ENCODE results near the gene EQTN. TPM values are rescaled to one million over a fixed set of nuclear protein-coding genes. Genes with fewer than 3 reads are reported as not detected.

EQTN gene
- total and polyA plus RNA-seq, 2 of the 8 experiments (the other 6 are each of a cell fraction or from before 2014, with no cell fraction given), result 0.23 TPM; not detected in 1

DNA sequence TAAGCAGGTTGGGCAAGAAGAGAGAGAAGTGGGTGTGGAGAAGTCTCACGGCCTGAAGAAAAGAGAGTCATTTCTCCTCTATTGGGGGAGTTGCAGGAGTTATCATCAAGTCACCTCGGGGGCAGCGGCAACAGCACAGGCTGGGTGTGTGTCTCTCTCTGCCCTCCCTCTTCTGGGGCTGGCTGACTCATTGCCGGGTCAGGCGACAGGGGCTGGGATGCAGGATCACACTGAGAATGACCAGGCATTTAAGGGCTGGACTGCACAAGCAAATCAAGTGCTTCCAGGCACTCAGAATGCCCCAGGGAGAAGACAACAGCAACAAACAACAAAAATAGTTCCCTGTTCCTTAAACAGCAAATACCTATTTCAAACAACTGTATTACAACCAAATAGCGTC lies 6.3 kb upstream of the EQTN start:
- no peak for DNase-seq (ENCODE audit: low read depth in 1 of 2, low spot score in 2 of 2)

More for the DNA sequence above, 6.3 kb upstream of the EQTN start:
- ChIA-PET CTCF (ENCODE audit: partially characterized antibody) (interaction anchor here (0.5 kb wide), 1 partner anchor 246 kb away, joined by 3 read pairs; no protein-coding TSS in a partner anchor), POLR2A (ENCODE audit: partially characterized antibody) (no interaction called here)
- H2BK5ac ChIP-seq (ENCODE audit: low read depth, low read length), result no peak overlapping the region
- H3K79me2 ChIP-seq (ENCODE audit: control insufficient read depth in 1 of 2, insufficient read depth in 2 of 2, low read length in 2 of 2), result no peaks in the 10 kb centered on the region
- WGBS, 2 experiments (ENCODE audit: extremely low coverage in 1 of 2, insufficient coverage in 1 of 2, insufficient read length in 1 of 2, insufficient replicate concordance in 2 of 2, low coverage in 1 of 2, low lambda C conversion rate in 2 of 2, missing lambda C conversion rate in 1 of 2), result 70% methylated on average over 6 of the region's 6 CpGs; no CpG with 5 or more reads in 1 of the 2 experiments
- H3K9ac ChIP-seq (replicated peaks in 1 of 4; ENCODE audit: extremely low read depth in 1 of 4, low read depth in 3 of 4, low read length in 3 of 4), result no peak overlapping the region
- H3K4me2 ChIP-seq (ENCODE audit: insufficient read depth in 1 of 2, low read depth in 2 of 2, low read length in 2 of 2), result no peak overlapping the region
- H3K4me3 ChIP-seq (ENCODE audit: extremely low read depth in 1 of 4, insufficient read depth in 2 of 4, low read depth in 3 of 4, low read length in 4 of 4), result no peak overlapping the region
- no peak overlapping the region for H4K8ac ChIP-seq (ENCODE audit: extremely low read depth, insufficient read depth, low read length)
- no peak overlapping the region for H4K91ac ChIP-seq (replicated peaks; ENCODE audit: insufficient read length, low read length)
- H3K56ac ChIP-seq (replicated peaks; ENCODE audit: insufficient read length, low read depth, low read length), result no peak overlapping the region
- H3K27me3 ChIP-seq (replicated peaks in 1 of 4; ENCODE audit: control insufficient read depth in 3 of 4, extremely low read depth in 1 of 4, insufficient read depth in 3 of 4, low read length in 3 of 4), result peaks cover 0 to 6% (median 3%) of the 10 kb centered on the region in 4 experiments; a peak in 1 of 7 replicates
- no peak overlapping the region for H2AFZ ChIP-seq (ENCODE audit: low read length)
- H3K4ac ChIP-seq (replicated peaks; ENCODE audit: insufficient read length, low read depth, low read length), result no peak overlapping the region
- no peak overlapping the region for H4K5ac ChIP-seq (ENCODE audit: insufficient read length, low read depth, low read length)
- H3K14ac ChIP-seq (ENCODE audit: insufficient read length), result no peak overlapping the region
- no peak overlapping the region for H2BK120ac ChIP-seq (replicated peaks; ENCODE audit: low read depth, low read length)
- TF ChIP-seq MAFK (IDR thresholded peaks at IDR 0.05; ENCODE audit: low read depth, low read length) (no peak), SIRT6 (IDR thresholded peaks at IDR 0.05; ENCODE audit: low read length) (no peak), HDAC6 (IDR thresholded peaks at IDR 0.05; ENCODE audit: low read depth, low read length) (no peak), BACH1 (IDR thresholded peaks at IDR 0.05; ENCODE audit: low read length) (0 out of 2 replicates have a peak, but pooled peaks have one; percentile 35)
- H2BK20ac ChIP-seq (ENCODE audit: low read length), result no peak overlapping the region
- H3K27ac ChIP-seq (ENCODE audit: low read depth, low read length), result no peak overlapping the region
- H2BK15ac ChIP-seq (ENCODE audit: low read length), result no peak overlapping the region
- no peaks in the 10 kb centered on the region for H3K36me3 ChIP-seq (ENCODE audit: control insufficient read depth in 2 of 4, insufficient read depth in 4 of 4, low read length in 3 of 4)
- no peak overlapping the region for H3K18ac ChIP-seq (ENCODE audit: extremely low read depth, low read length)
- H3K4me1 ChIP-seq (replicated peaks in 1 of 4; ENCODE audit: control insufficient read depth in 3 of 4, insufficient read depth in 4 of 4, low read length in 3 of 4), result peaks cover 0 to 2% (median 0%) of the 10 kb centered on the region in 4 experiments; a peak in 1 of 7 replicates
- H3K23me2 ChIP-seq (ENCODE audit: low read depth, low read length), result no peaks in the 10 kb centered on the region
- no peaks in the 10 kb centered on the region for H4K20me1 ChIP-seq (replicated peaks in 1 of 2; ENCODE audit: control insufficient read depth in 1 of 2, insufficient read depth in 2 of 2, low read length in 2 of 2)
- no peaks in the 10 kb centered on the region for H3K79me1 ChIP-seq (ENCODE audit: low read depth, low read length)
- no peak overlapping the region for H3K23ac ChIP-seq (ENCODE audit: insufficient read length)
- no peak overlapping the region for H2AK5ac ChIP-seq (ENCODE audit: low read depth, low read length)
- FAIRE-seq, result no peak
- 0 out of 4 replicates have a peak, but pooled peaks cover 0 to 6% of the 10 kb centered on the region in 2 experiments for H3K9me3 ChIP-seq (ENCODE audit: insufficient read depth in 2 of 2, low read depth in 1 of 2, low read length in 1 of 2)
- H2BK12ac ChIP-seq (ENCODE audit: low read depth, low read length), result no peak overlapping the region

Data from H1 (cell line).